SK-N-MC (cell line): ENCODE results near the gene TRMT11.

Source experiments
- DNase-seq: peaks from one replicate; pipeline ENCODE4 v3.0.0-alpha.2; 2011; ENCODE audit warnings: low read depth, low spot score
- H3K27ac ChIP-seq: fragments of 200-600 bp; sonication (generic); 2 replicates; pipeline ENCODE4 v1.5.1; 2016; ENCODE audit warnings: mixed run types
- H3K36me3 ChIP-seq: fragments of 200-600 bp; sonication (generic); 2 replicates; pipeline ENCODE4 v1.6.1; 2017; ENCODE audit warnings: antibody characterized with exemption, low read length, mixed read lengths; ENCODE audit not compliant: insufficient read depth
- H3K4me3 ChIP-seq: fragments of 200-600 bp; sonication (generic); 2 replicates; pipeline ENCODE4 v1.5.1; 2016
- H3K9ac ChIP-seq: fragments of 200-600 bp; sonication (generic); 2 replicates; pipeline ENCODE4 v1.8.0; 2017; ENCODE audit warnings: mixed run types, mixed read lengths; ENCODE audit not compliant: insufficient read length
- H3K9me3 ChIP-seq: fragments of 200-600 bp; sonication (generic); 2 replicates; pipeline ENCODE4 v1.6.1; 2017; ENCODE audit warnings: low read depth, mild to moderate bottlenecking, antibody characterized with exemption, low read length, moderate library complexity, mixed read lengths
- EZH2 ChIP-seq: fragments of 200-600 bp; sonication (generic); IDR thresholded peaks from one replicate; pipeline ENCODE4 v1.6.1; 2017; ENCODE audit warnings: antibody characterized with exemption
- FOXP2 ChIP-seq: optimal IDR thresholded peaks from 2 replicates; pipeline ENCODE3; 2011; ENCODE audit warnings: mild to moderate bottlenecking, moderate library complexity; ENCODE audit not compliant: insufficient read depth; ENCODE audit errors: extremely low read length, control extremely low read depth
- POLR2AphosphoS5 ChIP-seq: IDR thresholded peaks from 2 replicates; pipeline ENCODE4 v1.6.1; 2012; ENCODE audit warnings: mild to moderate bottlenecking, low read depth, low read length, borderline replicate concordance

TRMT11 gene

GRCh38 chr6:126076992-126077664 is 90.8 kb downstream of the TRMT11 start:
- Histone ChIP-seq H3K9me3 (no peaks in the 10 kb centered on the region), H3K9ac (no peak overlapping the region), H3K36me3 (peaks cover 4% of the 10 kb centered on the region), H3K27ac (no peak overlapping the region), H3K4me3 (no peak overlapping the region)
- no peak for TF ChIP-seq FOXP2
- TF ChIP-seq POLR2AphosphoS5, result no peak
- no peak for TF ChIP-seq EZH2
- DNase-seq, result no peak

- Histone ChIP-seq H3K4me3 (no peak overlapping the region), H3K9ac (no peak overlapping the region), H3K9me3 (no peaks in the 10 kb centered on the region), H3K36me3 (no peaks in the 10 kb centered on the region; the same call in 1 of the 2 replicates), H3K27ac (no peak overlapping the region)
- TF ChIP-seq POLR2AphosphoS5 (no peak), FOXP2 (no peak), EZH2 (no peak)
- peak; percentile 5 for DNase-seq
Observed at GRCh38 chr6:126077810-126078776, 91.8 kb downstream of the TRMT11 start.

GRCh38 chr6:126083875-126084274 is 97.5 kb downstream of the TRMT11 start:
- Histone ChIP-seq H3K9me3 (no peaks in the 10 kb centered on the region), H3K27ac (no peak overlapping the region), H3K4me3 (no peak overlapping the region), H3K9ac (no peak overlapping the region), H3K36me3 (peaks cover 8% of the 10 kb centered on the region)
- DNase-seq, result no peak
- TF ChIP-seq POLR2AphosphoS5, result no peak
- no peak for TF ChIP-seq EZH2
- no peak for TF ChIP-seq FOXP2

GRCh38 chr6:126086560-126086959 is 100.2 kb downstream of the TRMT11 start:
- H3K9ac ChIP-seq, result no peak overlapping the region
- no peak overlapping the region for H3K4me3 ChIP-seq
- no peaks in the 10 kb centered on the region for H3K9me3 ChIP-seq
- no peak for DNase-seq
- peaks cover 8% of the 10 kb centered on the region for H3K36me3 ChIP-seq
- H3K27ac ChIP-seq, result no peak overlapping the region
- no peak for TF ChIP-seq POLR2AphosphoS5
- TF ChIP-seq EZH2, result no peak
- no peak for TF ChIP-seq FOXP2
